ENCODE data around the gene DAPK3.
"Not testable (repeated sequence)": the region's sequence is repeated elsewhere in the genome, so short reads cannot be mapped to it uniquely, and the experiment has no call there.

Gene DAPK3

GRCh38 chr19:4000798-4001197 is 29.9 kb upstream of the DAPK3 start:
- not testable (repeated sequence) for DNase-seq

GRCh38 chr19:3998667-3999412 is 27.9 kb upstream of the DAPK3 start:
- DNase-seq, result not testable (repeated sequence)

GRCh38 chr19:3995607-3996006 is 24.7 kb upstream of the DAPK3 start:
- DNase-seq, result no peak

DNA sequence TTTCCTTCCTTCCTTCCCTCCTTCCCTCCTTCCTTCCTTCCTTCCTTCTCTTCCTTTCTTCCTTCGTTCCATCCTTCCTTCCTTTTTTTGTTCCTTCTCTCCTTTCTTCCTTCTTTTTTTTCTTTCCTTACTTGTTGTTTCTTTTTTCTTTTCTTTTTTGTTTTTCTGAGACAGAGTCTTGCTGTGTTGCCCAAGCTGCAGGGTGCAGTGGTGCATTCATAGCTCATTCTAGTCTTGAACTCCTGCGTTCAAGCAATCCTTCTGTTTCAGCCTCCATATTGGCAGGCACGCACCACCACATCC is 19.9 kb upstream of the DAPK3 start:
- DNase-seq, result no peak

- DNase-seq, result peak; percentile 87
Measured at GRCh38 chr19:3987619-3988371, 16.9 kb upstream of the DAPK3 start.

DNA sequence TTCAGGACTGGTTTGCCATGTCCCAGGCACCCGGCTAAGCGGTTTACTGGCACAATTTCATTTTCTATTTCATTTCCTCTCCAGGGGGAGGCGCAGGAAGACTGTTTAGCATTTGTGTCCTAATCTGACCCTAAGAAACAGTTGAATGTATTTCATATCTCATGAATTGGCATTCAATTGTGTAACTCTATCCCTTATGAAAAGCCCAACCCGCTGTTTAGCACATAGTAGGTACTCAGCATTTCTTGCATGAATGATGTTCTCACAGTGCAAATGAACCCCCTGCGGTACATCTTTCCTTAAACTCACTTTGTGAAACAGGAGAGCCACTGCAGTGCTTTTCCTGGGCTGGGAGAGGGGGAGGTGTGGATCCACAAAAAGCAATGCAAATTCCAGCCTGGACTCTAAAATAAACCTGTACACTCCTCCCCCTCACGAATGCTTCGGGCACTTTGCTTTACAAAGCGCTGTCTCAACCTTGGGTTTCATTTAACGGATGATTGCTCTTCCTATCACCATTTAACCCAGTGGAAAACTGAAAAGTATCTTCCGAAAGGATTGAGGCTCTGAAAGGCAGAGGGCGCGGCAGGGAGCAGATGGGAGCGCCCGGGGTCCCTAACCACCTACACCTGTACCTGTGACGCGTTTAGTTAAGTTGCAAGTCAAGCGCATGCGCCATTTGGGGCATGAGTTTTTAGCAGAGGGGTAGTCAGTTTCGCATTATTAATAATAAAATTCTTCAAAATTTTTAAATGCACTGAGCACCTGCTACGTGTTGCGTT is 15.6 kb upstream of the DAPK3 start:
- peak; percentile 44 for DNase-seq

DNA sequence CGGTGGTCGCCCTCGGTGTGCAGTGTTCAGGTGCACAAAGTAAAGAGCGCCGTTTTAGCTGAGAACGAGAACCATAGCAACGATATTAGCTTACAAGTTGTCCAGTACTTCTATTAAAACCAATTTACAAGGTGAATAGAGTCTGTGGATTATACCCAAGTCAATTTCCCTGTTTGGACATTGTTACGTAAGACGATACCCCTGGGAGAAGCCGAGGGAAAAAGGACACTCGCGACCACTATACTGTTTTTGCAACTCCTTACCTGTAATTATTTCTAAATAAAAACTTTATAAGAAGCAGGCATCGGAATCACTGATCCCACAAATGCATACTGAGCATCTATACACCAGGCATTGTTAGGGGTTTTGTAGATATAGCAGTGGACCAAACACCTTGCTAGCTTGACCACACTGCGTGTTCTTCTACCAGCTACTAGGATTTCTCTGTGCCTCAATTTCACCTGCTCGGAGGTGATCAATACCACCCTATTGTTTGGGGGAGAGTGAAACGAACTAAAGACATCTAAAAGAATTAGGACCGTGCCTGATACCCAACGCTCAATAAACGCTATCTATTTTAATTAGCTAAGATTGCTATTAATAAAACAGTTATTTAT is 14.9 kb upstream of the DAPK3 start:
- DNase-seq, result no peak

- DNase-seq, result peak; percentile 90
Measured at GRCh38 chr19:3984908-3985642, 14.2 kb upstream of the DAPK3 start, which contains the start of gene EEF2. Gene EEF2, minus strand, starts transcription at chr19:3985463. Its CDS starts 83 bp downstream, at chr19:3985380.

- DNase-seq, result peak; percentile 28
Measured at GRCh38 chr19:3984584-3984907, 13.6 kb upstream of the DAPK3 start.

GRCh38 chr19:3983936-3984583 is 13.2 kb upstream of the DAPK3 start:
- peak; percentile 38 for DNase-seq

GRCh38 chr19:3983542-3983914 is 12.6 kb upstream of the DAPK3 start:
- DNase-seq, result no peak

DNA sequence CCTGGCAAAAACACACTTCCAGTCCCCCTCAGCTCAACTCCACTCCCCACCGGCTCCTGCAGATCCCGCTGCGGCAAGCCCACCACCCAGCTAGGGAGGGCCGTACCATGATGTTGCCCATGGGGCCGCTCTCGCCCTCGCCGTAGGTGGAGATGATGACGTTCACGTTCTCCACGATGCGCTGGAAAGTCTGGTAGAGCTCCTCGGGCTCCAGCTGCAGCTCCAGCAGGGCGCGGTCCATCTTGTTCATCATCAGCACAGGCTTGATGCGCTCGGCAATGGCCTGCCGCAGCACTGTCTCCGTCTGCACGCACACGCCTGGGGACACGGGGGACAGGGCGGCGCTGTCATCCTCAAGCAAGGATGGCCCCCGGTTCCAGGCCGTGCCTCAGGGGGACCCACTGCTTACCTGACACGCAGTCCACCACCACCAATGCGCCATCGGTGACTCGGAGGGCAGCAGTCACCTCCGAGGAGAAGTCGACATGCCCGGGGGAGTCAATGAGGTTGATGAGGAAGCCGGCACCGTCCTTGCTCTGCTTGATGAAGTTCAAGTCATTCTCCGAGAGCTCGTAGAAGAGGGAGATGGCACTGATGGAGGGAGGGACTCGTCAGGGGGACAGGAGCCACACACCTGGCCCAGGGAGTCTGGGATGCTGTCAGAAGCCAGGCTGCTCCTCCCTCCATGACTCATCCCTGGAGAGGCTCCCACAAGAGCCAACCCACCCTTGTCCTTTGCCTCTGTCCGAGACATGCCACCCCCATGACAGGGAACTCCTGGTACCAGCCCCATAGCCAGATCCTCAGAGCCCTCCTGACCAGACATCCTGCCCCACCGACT is 12.0 kb upstream of the DAPK3 start:
- DNase-seq, result no peak

- DNase-seq, result no peak
Measured at GRCh38 chr19:3981736-3982681, 11.1 kb upstream of the DAPK3 start.

GRCh38 chr19:3981373-3981735 is 10.5 kb upstream of the DAPK3 start:
- no peak for DNase-seq

DNA sequence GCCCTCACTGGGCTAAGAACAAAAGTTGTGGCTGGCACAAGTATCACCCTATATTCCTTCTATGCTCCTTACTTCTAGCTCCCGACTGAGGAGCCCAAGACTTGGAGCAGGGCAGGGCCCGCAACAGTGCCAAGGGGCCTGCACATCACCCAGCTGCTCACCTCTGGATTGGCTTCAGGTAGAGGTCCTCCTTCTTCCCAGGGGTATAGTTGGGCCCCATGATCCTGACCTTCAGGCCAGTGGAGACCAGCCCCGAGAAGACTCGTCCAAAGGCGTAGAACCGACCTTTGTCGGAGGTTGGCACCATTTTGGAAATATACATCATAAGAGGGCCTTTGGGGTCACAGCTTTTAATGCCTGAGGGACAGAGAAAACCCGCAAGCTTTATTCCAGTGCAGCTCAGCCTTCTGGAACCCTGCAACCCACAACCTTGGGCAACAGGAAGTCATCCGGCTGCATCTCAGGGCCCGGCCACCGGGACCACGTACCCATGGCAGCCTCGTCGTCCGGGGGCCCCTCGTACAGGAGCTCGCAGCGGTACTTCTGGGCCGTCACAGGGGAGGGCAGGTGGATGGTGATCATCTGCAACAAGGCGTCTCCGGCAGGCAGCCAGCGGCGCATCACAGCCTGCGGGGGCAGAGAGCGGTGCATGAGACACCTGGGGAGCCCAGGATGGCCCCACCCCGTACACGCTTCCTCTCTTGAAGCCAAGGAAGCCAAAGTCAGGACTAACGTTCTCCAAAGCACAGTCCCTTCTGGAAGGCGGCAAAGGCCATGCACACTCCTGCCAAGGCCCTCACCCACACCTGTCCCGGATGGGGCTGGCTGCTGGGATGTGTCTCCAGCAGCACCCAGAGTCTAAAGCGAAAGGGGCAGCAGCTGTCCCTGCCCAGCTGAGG is 9.7 kb upstream of the DAPK3 start:
- no peak for DNase-seq

- DNase-seq, result no peak
Measured at GRCh38 chr19:3979674-3980352, 8.9 kb upstream of the DAPK3 start.

DNA sequence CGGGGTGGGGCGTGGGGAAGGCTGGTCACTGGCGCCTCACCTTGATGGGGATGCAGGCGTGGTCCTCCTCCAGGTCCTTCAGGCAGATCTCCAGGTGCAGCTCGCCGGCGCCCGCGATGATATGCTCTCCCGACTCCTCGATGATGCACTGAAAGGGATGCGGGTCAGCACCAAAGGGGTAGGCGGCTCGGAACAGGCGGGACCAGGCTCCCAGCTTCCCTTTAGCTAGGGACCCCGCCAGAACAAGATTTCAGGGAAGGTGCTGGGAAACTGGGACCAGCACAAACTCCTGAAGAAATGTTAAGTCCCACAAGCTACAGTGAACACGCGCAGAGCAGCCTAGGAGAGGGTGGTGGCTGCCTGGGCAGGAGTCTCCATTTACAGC is 8.4 kb upstream of the DAPK3 start:
- DNase-seq, result peak; percentile 17

DNA sequence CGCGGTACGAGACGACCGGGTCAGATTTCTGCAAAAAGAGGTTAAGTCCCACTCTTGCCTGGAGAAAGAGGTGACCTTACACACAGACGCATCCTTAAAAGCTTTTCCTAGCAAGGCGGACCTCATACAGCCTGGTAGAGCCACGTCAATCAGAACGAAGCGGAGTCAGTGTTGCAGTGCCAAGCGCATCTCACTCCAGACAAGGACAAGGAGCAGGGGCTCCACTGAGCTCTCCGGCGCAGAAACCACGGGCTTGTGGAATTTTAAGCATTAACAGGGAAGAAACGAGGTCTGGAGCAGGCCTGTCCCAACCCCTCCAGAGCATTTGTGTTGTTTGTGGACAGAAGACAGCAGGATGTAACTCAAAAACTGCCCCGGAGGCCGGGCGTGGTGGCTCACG is 7.2 kb upstream of the DAPK3 start:
- no peak for DNase-seq
